Right ventricle myocardium superior (tissue), 1 donor: ENCODE data around the gene SERGEF. TPM values are rescaled to one million over a fixed set of nuclear protein-coding genes. Genes with fewer than 3 reads are reported as not detected.
"Not testable (repeated sequence)": the region's sequence is repeated elsewhere in the genome, so short reads cannot be mapped to it uniquely, and the experiment has no call there.

Source experiments
- ATAC-seq: fragments of 200-7000 bp; cut with Tn5 transposase; one replicate; pipeline ENCODE4 v1.9.1; 2020; ENCODE audit warnings: mild to moderate bottlenecking; ENCODE audit not compliant: poor library complexity
- DNase-seq: peaks from one replicate; pipeline ENCODE4 v3.0.0-alpha.2; 2020
- intact Hi-C: fragments of 100-400 bp; cut with DNase I; formaldehyde crosslinking; loops from one replicate; pipeline ENCODE4 v1.11.2; 2022
- total RNA-seq: library from RNA; stranded (reverse); fragmentation: NEBNext Ultra II Directional; extraction: Animal tissue kit (Norgen Biotek cat#: 25700); gene quantifications from one replicate; pipeline ENCODE4 v1.2.1, GENCODE V29; 2021
- donor health status: DM: no; HTN: yes; CAD: no; lungs with severe emphysema.

Gene SERGEF
- total RNA-seq, 1 donor from 2014 or later = 14.7 TPM

DNA sequence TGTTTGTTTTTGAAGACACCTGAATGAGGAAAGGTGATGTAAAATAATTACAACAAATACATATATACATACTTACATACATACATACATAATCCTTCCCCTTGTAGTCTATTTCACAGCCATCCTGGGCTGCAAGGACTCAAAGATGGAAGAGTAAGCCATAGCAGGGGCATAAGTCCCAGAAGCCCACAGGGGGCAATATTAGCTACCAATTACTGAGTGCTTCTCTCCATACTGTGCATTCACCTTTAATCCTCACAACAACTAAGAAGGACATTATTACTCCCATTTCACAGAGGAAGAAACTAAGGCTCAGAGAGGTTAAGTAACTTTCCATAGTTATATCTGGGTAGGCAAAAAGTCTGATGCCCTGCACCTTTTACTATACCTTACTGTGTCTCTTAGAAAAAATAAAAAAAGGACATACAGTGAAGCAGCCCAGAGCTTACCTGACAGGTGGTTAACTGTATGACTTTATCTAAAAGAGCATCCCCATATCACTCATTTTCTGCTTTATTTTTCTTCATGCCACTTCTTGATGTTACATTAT is 2.7 kb downstream of the SERGEF start:
- no peak for DNase-seq
- intact Hi-C loops = loop anchor here (10.0 kb wide), 1 partner anchor 95 kb away; the partner anchor contains the start of gene SAAL1
- ATAC-seq = no peak

DNA sequence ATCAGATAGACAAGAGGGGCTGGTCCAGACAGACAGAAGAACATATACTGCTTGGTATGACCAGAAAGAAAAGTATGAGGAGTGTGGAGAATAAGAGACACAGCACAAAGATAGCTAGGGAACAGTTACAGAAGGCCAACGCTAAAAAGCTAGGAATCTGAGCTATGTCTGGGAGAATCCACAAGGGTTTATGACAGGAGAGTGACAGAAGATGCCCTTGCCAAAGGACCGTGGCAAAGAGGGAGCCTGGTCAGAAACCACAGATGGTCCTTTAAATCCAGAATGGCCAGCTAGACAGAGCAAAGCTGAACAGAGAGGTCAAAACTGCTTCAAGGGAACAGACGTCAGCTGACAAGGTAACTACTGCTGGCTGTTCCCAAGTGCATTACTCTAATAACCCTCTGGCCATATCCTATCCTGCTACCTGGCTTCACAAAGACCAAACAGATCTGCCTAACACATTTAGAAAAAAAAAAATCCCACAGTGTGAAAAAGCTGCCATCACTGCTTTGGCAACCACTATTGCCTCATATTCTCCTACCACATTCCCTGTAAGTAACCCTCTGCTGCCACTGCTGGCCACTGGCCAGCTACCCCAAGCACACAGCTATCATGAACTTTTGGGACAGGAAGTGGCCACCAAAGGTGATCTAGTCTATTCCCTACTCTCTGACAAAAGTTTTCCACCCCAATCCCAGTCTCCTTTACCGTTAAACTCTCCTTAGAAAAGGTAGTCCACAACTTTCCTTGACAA is 7.3 kb downstream of the SERGEF start:
- intact Hi-C loops = no loop called here
- ATAC-seq (no peak), DNase-seq (no peak)

DNA sequence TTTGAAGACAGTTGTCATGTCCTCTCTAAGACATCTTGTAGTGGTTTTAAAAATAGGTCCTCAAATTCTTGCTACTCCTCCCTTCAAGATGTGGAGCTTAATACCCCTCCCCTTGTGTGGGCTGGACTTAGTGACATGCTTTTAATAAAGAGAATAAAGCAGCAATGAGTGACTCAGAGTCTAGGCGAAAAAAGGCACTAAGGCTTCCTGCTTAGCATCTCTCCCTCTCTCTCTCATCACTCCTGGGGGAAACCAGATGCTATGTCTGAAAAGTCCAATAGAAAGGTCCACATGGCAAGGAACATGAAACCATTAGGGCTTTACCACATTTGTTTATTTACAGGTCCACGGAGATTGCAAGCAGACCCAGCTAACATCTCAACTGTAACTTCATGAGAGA is 11.7 kb downstream of the SERGEF start:
- ATAC-seq = no peak
- DNase-seq = no peak
- intact Hi-C loops = no loop called here

DNA sequence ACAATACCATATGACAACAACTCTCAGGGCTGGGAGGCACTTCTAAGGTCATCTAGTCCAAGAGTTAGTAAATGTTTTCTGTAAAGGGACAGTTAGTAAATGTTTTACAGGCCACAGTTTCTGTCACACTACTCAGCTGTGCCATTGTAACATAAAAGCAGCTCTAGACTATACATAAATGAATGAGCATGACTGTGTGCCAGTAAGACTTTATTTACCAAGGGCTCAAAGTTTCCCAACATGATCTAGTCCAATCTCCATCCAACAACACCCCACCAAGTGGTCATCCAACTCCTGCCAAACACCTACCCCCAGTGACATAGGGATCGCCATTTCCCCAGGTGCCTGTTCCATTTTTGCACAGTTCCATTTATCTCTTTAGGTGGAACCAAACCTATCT is 12.1 kb downstream of the SERGEF start:
- ATAC-seq = no peak

DNA sequence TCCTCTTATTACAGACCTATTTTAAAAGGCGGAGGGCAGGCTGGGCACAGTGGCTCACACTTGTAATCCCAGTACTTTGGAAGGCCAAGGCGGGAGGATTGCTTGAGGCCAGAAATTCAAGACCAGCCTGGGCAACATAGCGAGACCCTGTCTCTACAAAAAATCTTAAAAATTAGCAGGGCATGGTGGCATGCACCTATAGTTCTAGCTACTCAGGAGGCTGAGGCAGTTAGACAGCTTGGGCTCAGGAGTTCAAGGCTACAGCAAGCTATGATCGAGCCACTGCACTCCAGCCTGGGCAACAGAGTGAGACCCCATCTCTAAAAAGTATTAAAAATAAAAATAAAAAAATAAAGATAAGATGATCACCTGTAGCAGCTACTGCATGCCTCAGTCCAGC is 12.7 kb downstream of the SERGEF start:
- ATAC-seq, DNase-seq, intact Hi-C loops: not testable (repeated sequence)

More for the DNA sequence above, 12.1 kb downstream of the SERGEF start:
- intact Hi-C loops = no loop called here
- DNase-seq = no peak

DNA sequence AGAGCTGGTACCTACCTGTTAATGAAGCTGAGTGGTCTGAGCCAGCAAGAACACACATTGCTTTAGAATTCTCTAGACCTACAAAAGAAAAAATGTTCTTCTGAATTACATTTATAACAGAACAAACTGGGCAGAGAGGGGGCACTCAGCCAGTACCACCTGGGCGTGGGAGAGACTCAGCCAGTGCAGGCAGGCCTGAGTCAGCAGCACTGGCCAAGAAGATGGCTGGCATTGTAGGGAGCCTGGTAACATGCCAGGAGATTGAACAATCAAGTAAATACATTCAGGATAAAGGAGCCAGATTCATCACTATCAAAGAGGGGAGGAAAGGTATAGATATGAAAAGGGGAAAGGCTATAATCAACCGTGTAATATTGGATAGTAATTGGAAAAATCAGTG is 19.9 kb downstream of the SERGEF start:
- DNase-seq (no peak), ATAC-seq (no peak)
- intact Hi-C loops = no loop called here

DNA sequence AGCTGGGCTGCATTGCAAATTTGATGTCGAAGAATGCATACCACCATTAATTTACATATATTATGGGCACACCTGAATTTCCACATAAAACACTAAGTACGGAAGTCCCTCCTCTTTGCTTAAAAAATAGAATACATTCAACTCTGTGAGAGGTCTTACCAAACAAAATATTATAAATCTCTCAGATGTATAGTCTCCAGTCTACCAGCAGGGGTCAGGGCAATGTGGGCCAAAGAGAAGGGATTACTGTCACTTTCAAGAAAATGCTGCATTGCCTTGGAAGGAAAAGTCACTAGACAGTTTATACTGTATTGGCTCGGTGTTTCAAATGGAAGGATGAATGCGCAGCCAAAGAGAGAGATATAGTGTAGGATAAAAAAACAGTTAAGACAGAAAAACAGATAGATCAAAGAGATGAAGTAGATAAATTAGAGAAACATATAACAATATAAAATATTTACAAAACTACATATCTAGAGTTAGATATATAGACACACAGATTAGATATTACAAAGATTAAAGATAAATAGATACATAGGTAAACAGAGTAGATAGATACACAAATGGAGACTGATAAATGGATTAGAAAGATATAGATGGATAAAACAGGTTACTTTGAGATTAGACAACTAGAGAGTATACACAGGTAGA is 20.9 kb downstream of the SERGEF start:
- ATAC-seq = no peak
- intact Hi-C loops = no loop called here

DNA sequence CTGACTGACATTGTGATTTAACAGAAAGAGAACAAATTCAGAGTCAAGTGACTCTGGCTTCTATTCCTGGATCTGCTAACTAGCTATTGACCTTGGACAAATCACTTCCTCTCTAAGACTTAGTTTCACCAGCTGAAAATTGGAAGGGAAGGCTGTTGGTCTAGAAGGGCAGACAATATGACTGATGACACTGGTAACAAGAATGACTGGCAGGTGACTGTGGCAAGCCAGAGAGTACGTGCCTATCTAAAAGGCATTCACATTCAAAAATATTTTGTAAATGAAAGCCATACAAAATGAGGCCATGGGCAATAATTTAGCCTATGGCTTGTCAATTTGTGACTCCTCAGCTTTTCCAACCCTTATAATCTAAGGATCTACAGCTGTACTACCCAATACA is 23.5 kb downstream of the SERGEF start:
- no peak for ATAC-seq
- intact Hi-C loops = no loop called here

More for the DNA sequence above, 20.9 kb downstream of the SERGEF start:
- no peak for DNase-seq

DNA sequence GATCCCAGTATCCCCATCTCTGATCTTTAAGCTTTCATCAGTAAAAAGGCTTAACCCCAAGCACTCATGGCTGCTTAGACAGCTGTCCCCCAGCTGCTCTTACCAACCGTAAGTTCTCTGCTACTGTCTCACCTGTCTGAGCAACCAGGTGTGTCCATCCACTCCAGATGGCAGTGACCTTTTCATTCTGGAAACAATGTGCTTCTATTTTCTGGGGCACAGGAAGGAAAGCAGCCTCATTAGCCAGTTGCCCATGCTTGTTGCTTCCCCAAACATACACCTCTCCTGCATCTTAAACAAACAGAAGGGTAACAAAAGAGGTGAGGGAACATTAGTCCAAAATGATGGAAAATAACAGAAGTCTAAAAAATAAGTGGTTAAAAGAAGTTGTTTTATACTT is 24.4 kb downstream of the SERGEF start:
- intact Hi-C loops = no loop called here
- DNase-seq = no peak
- no peak for ATAC-seq

More for the DNA sequence above, 23.5 kb downstream of the SERGEF start:
- DNase-seq = no peak

DNA sequence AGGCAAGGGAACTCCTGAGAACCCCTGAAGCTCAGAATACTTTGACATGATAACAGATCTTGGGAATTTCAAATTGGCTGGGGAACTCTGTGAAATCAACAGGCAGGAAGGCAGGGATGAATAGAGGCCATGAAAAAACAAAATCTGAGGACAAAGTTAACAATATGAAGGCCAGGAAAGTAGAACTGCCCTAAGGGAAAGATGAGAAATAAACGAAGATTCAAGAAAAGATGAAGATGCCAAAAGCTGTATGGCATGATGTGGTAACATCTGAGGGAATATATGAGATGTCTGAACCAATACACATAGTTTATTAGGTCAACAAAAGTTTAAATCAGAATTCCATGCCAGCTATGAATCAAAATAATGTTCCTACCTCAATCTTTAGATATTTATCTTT is 25.0 kb downstream of the SERGEF start:
- no peak for ATAC-seq
- intact Hi-C loops = no loop called here
- no peak for DNase-seq

DNA sequence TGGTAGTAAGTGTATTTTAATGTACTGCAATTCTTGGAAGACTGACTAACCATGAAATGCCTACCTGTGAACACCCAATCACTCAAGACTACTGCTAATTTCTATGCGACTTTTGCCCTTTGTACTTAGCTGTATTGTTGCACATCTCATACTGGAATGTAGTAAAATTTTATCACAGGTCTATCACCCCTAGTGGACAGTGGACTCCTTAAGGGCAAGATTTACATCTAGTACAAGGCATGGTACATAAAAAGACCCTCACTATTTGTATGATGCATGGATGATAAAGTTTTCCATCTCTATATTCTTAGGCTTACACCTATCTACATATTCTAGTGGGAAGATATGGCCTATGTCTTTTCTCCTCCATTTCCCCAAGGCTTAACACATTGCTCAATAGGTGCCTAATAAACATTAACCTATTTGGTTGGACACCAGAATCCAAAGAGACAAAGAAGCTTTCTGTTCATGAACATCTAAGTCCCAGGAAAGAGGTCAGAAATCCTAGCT is 26.1 kb downstream of the SERGEF start:
- no peak for DNase-seq
- intact Hi-C loops = no loop called here
- ATAC-seq = no peak

DNA sequence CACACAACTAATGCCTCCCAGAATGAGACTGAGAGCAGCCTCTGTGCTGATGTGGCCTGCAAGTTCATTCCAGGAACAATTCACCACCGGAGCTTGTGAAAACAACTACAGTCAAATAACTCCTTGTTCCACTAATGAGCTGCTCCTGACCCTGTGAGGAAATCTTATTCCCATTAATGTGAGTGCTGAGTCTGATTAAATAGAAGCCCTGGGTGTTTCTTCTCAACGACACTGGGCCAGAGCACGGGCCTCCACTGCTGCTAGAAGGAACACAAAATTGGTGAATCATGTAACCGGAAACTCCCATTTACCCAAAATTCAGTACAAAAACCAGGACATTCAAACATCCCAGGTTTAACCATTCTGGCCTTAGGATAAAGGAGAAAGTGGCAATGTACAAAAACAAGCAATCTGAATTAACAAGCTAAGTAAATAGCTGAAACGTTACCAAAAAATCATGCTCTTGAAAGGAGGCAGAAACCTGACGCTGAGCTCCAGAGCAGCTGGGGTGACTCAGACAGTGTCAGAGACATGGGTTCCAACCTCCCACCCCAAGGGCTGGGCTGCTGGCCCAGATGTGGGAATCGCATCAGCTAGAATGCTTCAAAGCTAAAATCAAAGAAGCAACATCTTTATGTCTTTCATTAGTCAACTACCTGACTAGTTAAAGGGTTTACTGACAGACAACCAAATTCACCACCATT is 26.7 kb downstream of the SERGEF start:
- intact Hi-C loops = no loop called here
- ATAC-seq = peak; percentile 67
- DNase-seq = peak; percentile 59

DNA sequence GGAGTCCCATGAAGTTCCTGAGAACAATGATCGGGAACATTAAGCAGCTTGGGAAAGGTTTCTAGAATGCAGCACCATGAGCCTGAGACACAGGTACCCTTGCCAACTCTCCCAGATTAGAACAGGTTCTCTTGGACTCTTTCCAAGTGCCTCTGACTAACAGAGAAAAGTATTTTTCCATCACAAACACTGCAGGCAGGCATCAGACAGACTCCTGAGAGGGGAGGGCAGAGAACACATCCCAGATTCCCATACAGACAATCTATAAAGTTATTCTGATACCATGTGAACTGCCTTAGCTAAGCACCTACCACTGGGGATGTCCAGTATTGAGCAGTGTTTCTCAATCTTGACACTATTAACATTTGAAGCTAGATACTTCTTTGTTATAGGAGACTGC is 27.3 kb downstream of the SERGEF start:
- DNase-seq (no peak), ATAC-seq (peak; percentile 74)
- intact Hi-C loops = no loop called here

DNA sequence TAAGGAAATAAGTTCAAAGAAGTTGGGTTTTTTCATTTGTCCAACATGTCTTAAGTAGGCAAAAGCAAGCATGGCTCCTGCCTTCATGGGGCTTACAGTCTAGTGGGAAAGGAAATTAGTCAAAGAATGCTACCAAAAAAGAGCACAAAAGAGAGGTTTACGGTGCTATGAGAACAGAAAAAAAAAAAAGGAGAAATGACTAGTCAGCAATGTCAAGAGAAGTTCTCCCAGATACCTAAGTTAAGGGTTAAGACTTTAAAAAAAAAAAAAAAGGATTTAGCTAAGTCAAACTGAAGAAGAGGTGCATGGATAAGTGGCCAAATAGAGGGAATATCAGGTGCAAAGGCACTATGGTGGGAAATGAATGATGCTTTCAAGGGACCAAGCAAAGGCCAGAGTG is 29.3 kb downstream of the SERGEF start:
- ATAC-seq (no peak), DNase-seq (no peak)
- intact Hi-C loops = no loop called here

DNA sequence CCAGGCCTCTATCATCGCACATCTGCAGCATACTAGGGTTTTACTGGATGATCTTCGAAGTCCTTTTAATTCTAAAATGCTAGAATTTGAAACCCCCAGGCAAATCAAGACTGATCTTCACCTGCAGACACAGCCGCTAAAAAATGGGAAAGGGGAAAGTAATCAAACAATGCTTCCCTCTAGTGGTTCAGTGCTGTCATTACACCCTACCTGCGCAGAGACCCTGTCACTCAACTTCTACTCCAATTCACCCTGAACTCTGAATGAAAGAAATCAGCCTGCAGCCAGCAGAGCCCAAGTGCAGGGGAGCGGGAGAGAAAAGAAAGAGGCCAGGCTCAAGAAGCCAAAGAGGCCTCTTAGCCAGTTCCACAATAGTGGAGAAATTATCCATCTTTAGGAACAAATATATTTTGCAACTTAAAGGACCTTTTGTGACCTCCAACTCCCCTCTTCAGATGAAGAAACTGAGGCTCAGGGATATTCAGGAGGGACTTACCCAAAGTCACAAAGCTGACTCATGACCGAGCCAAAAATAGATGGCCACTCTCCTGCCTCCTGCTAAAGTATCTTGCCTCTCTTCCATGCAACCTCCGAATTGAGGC is 33.0 kb downstream of the SERGEF start:
- no peak for DNase-seq
- intact Hi-C loops = loop anchor here (2.0 kb wide), 3 partner anchors 219 to 381 kb away; no protein-coding TSS in a partner anchor
- ATAC-seq = peak; percentile 74

DNA sequence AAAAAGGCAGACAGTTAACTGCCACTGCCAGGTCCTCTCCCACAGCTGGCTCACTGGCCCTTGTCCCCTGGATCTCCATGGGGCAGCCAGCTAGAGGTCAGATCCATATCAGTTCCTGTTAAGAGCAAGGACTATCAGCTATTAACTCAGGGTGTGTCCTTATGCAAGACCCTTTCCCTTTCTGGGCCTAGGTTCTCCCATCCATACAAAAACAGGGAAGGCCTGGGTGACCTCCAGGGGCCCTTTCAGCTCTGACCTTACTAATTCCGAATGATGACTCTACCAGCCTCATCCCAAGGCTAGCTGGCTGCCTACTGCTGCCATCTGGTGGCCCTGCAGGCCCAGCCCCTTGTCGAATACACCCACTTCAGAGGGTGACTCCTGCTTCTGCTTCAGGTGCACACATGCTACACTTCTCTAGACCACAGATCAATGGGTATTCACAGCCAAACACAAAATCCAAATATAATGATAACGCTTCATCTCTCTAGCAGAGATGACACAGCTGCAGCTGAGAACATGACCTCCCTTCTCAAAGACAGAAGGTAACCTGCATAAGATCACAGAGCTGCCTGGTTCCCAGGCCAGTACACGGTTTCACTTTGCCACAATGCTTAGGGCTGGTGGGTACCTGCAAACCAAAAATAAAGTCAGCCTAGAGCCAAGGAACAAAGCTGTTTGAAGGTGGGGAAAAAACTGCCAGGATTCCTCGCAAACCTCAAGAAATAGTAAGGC is 34.1 kb downstream of the SERGEF start:
- DNase-seq (peak; percentile 55), ATAC-seq (peak; percentile 88)
- intact Hi-C loops = loop anchor here (2.0 kb wide), 2 partner anchors 218 to 248 kb away; no protein-coding TSS in a partner anchor

DNA sequence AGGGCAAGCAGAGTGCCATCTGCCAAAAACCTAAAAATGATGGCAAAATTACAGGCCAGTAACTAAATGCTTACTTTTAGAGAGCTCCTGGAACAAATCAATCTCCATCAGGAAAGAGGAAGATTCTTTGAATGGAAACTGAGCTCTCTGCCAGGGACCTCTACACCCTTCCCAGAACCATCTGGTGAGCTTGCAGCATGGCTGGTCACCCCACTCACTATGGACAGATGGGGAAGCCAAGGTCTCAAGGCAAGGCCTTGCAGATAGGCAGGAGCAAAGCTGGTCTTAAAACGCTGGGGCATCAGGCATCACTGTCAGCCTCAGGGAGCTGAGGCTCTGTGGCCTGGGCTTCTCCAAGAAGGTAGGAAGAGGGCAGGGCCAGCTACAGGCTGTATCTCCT is 36.2 kb downstream of the SERGEF start:
- no peak for ATAC-seq
- intact Hi-C loops = no loop called here
- no peak for DNase-seq

DNA sequence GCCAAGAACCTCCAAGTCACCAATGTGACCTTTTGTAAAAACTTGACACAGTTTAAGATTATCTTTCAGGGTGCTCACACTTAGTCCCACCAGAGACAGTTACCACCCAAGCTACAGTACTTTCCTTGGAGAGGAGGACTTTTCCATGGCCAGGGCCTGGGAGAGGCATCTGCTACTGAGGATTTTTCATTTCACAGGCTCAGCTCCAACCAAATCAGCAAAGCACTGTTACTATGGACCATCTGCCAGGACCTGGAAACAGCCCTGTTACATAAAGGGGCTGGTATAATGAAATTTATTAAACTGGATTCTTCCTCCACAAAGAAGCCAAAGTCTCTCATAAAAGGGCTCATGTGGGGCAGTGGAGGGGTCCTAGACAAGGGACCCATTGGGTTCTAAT is 38.6 kb downstream of the SERGEF start:
- no peak for DNase-seq
- ATAC-seq = no peak
- intact Hi-C loops = no loop called here
